NCI-H1417 (cell line): ENCODE data around the gene NELFCD.
A peak's percentile ranks its signal among the peaks of the same experiment; 100 is the strongest.
"Not testable (repeated sequence)": the region's sequence is repeated elsewhere in the genome, so short reads cannot be mapped to it uniquely, and the experiment has no call there.

Source experiments
- DNase-seq, 3 experiments: peaks; one replicate each; lab custom pipeline; 2025; lab: John Stamatoyannopoulos, UW

NELFCD gene

DNA sequence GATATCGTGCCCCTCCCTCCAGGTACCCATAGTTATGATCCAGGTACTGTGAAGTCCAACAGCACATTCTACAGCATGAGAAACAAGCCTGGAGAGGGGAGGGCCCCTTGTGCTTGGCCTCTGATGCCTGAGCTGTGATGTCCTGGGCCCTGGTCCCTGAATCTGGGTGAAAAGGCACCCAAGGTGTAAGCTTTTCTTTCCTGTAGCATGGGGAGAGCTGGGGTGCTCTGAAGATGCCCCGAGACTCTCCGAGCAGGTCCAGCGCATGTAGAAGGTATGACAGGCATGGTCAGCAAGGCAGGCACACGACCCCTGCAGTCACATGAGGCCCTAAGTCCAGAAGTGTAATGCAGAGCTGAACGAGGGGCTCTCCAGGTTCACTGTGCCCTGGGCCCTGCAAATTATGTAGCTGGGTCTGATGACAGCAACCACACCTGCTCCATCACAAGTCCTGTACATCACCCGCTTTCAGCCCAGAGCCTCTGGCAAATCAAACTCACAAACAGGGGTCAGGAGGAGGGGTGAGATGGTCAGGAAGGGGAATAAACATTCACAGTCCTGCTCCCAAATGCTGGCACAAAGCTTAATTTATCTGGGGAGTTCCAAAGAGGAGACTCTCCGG, 27.8 kb downstream of the NELFCD start:
- no peak for DNase-seq

DNA sequence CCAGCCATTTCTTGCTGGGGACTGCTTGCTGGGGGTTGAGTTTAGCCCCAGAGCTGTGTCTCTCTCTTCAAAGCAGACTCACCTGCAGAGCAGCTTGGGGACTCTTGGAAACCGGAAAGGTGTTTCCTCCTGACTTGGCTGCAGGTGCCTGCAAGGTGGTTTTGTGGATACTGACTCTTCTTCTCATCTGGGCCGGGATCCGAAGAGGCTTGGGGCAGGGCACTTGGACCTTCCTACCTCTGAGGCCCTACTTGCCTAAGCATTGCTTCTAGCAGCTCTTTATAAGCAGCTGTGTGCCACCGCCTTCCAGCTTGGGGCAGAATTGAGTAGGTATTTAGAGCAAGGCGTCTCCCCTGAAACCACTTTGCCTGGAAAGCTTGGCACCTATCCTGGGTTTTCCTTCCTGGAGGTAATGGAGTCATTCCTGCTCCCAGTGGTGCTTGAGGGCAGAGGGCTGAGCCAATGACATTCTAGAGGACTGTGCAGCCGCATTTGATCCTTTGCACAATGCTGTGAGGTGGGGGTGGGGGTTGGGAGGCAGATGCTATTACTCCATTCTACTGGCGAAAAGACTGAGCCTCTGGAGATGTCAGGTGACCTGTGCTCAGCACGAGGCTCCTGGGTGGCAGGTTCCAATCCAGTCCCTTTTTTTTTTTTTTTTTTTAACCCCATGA, 29.4 kb downstream of the NELFCD start:
- DNase-seq: peak in 1 of 3 experiments; percentile 6

DNA sequence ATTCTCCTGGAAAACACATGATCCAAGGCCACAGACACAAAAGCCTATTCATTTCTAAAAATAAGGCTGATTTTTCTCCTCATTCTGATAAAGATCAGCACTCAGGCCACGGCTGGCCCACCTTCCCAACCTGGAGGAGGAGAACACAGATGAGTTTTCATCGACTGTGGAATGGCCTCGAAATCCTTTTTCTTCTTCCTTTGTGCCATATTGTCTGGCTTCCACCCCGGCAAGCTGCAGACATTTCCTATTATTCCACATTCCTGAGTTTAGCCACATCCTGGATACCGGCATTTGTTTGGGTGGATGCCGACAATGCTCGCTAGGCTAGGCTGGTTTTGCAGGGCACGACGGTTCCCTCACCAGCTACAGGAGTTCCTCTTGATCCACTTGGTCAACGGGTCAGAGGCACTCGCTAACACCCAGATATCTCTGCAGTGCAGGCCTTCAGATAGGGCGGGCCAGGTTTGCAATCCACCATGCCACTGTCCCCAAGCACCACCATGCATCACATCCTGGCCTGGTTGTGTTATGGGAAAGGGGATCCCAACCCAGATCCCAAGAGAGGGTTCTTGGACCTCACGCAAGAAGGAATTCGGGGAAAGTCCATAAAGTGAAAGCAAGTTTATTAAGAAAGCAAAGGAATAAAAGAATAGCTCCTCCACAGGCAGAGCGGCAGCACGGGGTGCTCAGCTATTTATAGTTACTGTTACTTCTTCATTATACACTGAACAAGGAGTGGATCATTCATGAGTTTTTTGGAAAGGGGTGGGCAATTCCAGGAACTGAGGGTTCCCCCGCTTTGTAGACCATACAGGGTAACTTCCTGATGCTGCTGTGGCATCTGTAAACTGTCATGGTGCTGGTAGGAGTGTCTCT, 30.2 kb downstream of the NELFCD start:
- DNase-seq: no peak

DNA sequence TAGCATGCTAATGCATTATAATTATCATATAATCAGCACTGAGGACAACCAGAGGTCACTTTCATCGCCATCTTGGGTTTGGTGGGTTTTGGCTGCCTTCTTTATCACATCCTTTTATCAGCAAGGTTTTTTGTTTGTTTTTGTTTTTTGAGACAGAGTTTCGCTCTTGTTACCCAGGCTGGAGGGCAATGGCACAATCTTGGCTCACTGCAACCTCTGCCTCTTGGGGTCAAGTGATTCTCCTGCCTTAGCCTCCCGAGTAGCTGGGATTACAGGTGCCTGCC, 30.8 kb downstream of the NELFCD start:
- DNase-seq: not testable (repeated sequence)

DNA sequence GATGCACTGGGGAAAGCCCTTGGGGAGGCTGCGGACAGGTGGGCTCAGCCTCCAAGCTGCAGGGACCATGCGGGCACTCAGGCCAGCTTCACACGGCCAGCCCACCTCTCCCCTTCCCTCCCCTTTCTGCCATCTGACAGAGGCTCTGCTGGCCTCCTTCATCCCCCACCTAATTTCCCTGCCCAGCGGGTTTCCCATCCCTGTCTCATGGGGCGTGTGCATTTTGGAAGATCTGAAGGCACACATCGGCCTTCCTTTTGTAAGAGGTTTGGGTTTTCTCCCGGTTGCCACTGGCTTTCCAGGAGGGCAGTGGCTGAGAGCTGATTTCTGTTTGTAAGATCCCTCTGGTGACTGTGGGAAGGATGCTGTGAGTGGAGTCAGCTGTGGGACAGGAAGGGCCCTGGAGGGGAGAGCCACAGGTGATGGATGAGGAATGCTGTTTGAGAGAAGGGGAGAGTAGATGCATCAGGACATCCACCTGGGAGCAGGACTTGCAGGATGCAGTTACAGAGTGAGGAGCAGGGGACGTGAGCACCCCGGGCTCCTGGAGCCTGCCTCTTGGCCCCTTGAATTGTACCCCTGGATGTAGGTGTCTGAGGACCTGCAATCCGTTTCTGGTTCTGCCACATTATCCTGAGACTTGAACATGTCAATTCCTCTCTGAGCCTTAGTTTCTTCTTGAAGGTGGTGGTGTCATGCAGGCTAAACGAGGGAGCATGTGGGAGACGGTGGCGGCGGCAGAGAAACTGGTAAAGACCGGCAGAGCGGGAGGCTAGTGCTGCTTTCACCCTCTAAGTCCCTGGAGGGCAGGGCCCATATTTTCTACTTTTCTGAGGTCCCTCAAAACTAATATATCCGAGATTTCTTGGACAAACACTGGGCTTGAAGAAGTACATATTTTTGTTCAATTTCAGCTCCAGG, 32.2 kb downstream of the NELFCD start:
- no peak for DNase-seq

DNA sequence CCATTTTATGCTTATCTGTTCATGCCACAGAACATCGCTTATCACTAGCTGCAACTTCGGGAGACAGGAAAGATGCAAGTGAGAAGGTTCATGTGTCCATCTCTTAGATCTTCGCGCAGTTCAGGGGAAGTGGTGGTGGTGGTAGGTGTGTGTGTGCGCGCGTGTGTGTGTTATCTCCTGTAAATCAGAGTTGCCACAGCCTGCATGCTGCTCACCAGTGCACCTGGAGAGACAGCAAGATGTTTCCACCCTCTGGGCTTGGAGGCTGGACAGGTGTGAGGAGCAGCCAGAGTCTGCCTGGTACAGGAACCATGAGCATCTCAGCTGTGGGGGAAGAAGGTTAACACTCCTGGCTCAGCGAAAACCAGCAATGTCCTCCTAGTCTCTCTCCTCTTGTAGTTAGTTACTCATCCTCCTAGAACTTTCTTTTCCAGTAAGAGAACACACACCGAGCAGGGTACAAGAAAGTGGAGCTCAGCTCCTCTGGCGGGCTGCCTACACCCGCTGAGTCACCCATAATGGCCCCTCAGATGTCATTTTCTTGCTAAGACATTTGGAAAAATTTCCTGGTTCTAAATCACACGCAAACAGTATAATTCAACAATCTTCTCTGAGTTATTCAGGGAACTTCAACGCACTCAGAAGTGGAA, 33.0 kb downstream of the NELFCD start:
- DNase-seq: no peak

DNA sequence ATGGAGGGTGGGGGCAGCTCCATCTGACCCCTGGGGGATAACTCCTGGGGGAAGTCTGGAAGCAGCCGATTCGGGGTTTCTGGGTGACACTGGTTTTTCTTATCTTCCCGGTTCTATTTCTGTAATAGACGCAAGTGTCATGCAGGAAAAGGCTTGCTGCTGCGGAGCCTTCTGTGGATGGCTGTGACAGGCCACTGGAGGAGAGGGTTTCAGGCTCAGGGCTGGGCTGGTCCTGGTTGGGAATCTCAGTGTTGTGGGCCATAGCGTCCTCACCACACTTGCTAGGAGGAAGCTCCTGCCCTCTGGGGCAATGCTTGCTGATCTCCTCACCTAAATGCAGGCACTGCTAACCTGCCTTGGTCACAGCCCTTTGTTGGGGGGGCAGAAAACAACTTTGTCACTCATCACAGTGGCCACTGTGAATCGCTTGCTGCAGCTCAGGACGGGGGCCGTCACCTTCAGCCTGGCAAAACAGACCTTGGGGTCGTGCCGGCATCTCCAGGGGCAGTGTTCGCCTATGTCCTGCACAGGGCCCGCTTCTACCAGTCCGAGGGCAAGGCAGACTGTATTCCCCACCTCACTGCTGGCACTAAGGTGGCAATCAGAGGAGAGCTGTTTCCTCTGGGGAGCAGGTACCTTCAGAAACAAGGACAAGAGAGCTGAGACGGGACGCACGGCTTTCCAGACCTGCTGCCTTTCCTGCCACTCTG, 33.8 kb downstream of the NELFCD start:
- no peak for DNase-seq

DNA sequence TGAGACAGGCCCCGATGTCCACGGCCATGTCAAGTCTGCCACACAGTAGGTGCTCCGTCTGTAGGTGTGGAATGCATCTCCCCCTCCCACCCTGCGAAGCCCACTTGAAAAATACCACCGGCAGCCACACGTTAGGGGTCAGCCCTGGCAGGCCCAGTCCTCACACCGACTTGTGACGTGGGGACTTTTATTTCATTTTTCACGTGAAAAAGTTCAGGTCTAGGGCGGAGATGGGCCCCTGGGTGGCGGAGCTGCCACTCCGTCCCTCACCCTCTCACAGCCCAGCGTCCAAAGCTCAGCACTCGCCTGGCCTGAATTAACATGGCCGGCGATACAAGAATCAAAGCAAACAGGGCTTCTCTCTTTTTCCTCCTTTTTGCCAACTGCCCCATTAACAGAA, 34.4 kb downstream of the NELFCD start:
- no peak for DNase-seq

DNA sequence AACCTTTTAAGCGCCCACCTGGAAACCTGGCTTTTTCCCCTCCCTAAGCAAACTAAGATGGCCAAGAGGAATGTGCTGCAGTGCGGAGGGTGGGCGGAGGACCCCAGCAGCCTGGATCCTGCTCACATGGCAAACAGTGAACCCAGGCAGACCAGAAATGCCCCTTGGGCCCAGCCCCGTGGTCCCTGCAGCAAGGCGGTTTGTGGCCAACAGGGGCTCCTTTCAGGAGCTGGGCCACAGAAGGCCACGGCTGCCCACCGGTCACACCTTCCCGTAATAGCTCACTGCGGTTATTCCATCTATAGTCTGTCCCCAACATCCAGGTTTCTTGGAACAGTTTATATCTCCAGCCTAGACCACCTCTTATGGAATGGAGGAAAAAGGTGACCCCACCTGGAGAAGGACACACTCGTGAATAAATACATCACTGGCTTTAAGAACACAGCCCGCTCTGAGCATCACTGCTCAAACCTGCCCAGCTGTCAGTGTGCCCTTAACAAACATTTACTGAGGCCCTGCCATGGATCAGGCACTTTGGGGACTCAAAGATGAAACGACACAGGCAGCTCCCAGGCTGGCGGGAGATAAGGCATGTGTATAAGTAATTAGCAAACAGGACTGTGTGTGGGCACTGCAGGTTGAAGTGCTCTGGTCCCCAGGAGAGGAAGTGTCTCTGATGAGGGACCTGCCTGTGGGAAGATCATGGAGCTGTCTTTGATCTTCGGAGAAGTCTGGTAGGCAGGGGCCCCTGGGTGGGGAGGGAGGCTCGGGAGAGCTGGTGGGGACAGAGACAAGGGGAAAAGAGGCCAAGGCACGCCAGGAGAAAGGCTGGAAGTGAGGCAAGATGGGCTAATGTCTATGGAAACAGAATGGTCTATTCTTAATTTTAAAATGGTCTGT, 35.0 kb downstream of the NELFCD start:
- DNase-seq: no peak

DNA sequence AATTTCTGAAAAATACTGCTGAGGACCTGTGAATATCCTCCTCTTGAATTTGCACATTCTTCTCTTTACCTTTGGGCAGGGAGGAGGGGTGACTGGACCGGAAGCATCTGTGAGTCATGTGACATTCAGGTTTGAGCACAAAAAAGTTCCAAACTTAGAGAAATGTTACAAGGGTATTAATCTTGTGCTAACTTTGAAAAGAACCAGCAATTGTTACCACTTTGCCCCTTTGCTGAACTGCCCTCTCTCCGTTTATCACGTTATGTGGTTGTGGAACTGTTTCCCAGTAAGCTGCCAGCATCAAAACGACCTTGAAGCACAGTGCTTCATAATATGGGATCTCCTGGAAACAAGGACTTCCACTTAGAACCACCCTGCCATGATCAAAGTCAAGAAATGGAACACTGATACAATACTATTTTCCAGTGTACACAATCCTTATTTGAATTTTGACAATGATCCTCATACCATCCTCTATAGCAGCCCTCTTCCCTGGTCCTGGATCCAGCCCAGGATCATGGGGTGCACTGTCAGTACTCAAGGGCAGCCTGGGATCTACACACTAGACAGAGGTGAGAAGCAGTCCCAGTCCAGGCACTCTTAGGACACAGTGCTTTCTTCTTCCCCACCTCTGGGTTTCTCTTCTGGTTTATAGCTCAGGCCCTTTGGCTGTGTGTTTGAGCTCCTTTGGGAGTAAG, 35.9 kb downstream of the NELFCD start:
- DNase-seq: no peak

DNA sequence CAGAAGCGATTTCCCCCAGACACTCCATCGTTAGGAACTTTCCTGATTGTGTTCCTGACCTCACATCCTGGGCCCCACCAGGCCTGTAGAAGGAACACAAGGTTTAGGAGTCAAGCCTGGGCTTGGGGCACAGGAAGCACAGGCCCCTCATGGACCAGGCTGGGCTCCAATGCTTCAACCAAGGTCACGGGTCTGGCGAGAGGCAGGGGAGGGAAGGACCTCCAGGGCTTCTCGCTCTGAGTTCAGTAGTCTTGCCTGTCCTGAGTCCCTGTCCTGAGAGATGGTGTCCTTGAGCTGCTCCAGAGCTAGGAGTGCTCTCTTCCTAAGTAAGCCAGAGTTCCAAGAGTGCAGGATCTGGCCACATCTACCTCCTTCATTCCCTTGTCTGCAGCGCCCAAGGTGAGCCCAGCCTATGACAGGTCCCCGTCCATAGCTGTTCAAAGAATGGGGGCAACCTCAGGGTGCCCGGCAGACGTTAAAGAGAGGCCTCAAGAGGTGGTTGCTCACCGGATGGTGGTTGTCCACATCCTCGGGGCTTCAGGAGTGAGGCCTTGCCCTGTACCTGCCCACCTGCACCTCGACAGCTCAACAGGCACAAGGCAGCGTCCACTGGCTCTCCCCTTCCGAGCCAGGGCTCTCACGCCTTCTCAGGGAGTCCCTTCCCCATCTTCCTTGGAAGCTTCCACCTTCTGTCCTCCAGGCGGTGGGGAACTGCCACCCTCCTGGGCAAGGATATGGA, 36.6 kb downstream of the NELFCD start:
- DNase-seq: no peak

DNA sequence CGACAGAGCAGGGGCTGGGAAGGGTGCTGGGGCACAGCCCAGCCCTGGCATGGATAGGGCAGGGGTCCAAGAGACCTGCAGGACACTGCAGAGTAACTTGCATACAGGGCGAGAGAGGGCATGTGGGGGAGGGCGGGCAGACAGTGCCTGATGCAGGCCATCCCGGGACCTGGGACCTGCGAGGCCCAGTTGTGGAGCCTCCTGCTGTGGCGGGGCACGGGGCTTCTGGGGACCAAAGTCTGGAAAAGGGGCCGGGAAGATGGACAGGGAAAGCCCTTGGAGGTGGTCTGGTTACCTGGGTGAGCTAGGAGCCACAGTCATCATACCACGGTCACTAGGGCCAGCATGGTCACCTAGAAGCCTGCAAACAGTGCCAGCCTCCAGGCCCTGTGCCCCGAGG, 37.8 kb downstream of the NELFCD start:
- DNase-seq: no peak

DNA sequence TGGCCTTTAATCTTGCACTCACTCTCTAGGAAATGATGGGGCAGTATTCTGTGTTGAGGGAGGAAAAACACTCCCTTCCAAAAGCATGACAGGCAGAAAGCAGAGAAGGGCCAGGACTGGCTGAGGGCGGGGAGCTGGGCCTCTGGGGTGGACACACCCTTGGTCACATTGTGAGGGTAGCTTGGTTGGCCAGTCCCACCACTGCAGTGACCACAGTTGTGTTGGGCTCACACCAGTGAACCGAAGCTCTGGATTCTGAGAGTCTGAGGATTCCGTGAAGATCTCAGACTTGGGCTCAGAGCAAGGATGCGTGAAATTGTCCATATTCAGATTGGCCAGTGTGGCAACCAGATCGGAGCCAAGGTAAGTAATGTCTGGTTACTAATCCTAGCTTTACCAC, 38.2 kb downstream of the NELFCD start, which contains the start of gene TUBB1:
Gene TUBB1, plus strand, starts transcription at position 213 of the 400 bp plus-strand sequence. Its CDS starts 94 bp downstream, at position 307.
- no peak for DNase-seq

DNA sequence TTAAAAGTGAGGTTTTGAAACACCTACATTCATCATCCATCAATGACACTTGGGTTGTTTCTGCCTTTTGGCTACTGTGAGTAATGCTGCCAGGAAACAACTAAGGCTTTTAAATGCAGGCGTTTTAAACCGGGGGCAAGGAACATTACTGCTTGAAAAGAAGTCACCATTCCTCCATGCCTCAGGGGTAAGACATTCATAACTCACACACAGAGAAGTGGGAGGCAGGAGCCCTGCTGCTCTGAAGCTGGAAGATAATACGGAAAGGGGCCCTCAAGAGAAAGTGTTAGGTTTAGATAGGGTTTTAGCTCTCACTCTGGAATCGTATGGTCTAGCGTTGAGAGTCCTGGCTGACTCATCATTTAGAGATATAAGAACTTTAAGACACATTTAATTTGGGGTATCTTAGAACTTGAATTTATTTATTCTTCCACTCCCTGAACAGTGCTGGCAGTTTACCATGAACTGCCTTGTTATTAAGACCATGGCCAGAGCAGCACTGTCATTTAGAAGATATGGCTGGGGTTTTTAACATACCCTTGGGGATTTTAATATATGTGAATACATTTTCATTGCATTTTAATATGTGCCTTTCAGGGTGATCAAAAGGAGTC, 40.0 kb downstream of the NELFCD start:
- no peak for DNase-seq

DNA sequence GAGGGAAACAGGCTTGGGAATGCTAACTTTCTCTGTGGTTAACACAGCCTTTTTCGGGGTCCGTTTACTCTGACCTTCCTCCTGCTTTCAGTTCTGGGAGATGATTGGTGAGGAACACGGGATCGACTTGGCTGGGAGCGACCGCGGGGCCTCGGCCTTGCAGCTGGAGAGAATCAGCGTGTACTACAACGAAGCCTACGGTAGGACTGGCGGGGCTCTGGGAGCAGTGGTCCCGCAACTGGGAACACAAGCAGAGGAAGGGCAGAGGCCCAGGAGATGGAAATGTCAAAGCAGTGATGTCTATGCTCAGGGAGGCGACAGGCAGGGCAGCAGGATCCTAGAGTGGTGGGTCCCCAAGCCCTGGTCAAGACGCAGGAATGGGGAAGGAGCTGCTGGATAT, 41.7 kb downstream of the NELFCD start:
- no peak for DNase-seq

DNA sequence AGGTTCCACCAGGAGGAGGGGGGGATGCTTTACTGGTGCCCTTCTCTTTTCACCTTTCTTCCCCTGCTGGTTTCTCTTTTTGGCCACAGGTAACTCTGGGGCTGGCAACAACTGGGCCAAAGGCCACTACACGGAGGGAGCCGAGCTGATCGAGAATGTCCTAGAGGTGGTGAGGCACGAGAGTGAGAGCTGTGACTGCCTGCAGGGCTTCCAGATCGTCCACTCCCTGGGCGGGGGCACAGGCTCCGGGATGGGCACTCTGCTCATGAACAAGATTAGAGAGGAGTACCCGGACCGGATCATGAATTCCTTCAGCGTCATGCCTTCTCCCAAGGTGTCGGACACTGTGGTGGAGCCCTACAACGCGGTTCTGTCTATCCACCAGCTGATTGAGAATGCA, 42.6 kb downstream of the NELFCD start:
- DNase-seq: no peak

DNA sequence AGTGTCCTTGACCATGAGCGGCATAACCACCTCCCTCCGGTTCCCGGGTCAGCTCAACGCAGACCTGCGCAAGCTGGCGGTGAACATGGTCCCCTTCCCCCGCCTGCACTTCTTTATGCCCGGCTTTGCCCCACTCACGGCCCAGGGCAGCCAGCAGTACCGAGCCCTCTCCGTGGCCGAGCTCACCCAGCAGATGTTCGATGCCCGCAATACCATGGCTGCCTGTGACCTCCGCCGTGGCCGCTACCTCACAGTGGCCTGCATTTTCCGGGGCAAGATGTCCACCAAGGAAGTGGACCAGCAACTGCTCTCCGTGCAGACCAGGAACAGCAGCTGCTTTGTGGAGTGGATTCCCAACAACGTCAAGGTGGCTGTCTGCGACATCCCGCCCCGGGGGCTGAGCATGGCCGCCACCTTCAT, 43.1 kb downstream of the NELFCD start:
- no peak for DNase-seq

DNA sequence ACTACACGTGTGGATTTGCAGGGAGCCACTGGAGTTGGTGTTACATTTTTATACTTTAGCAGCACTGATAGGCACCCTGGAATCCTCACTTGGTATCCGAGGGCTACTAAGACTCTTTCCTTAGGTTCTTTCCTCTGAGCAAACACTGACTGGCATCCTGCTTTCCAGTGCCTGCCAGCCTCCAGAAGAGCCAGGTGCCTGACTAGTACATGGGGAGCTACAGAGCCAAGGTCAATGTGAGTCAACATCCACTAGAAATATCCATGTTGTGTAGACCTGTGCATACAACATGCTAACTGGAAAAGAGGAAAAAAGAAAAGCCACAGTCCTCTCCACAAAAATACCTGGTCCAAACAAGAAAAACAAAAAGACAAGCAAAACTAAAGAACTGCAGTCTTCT, 44.0 kb downstream of the NELFCD start:
- DNase-seq: no peak
